Right cardiac atrium (tissue), 5 donors: ENCODE measurements around the gene LAPTM5. TPM values are rescaled to one million over a fixed set of nuclear protein-coding genes. Genes with fewer than 3 reads are reported as not detected.

Experiments used
- ATAC-seq, 2 donors: fragments of 200-7000 bp; cut with Tn5 transposase; one replicate each; pipeline versions ENCODE4 v1.8.0 to v1.9.1; 2020; ENCODE audit warnings: moderate library complexity in 2 of 2, mild to moderate bottlenecking in 1 of 2
- DNase-seq, 3 donors: peaks; one replicate each; pipeline ENCODE4 v3.0.0-alpha.2; 2020
- H3K27ac ChIP-seq: one replicate; pipeline ENCODE4 v1.5.1; 2013; ENCODE audit warnings: mild to moderate bottlenecking, low read length, control low read depth, moderate library complexity
- H3K27me3 ChIP-seq: one replicate; pipeline ENCODE4 v1.6.1; 2013; ENCODE audit not compliant: control insufficient read depth, insufficient read depth
- H3K4me1 ChIP-seq: one replicate; pipeline ENCODE4 v1.6.1; 2013; ENCODE audit warnings: low read length; ENCODE audit not compliant: control insufficient read depth, insufficient read depth
- H3K4me3 ChIP-seq: one replicate; pipeline ENCODE4 v1.5.1; 2013; ENCODE audit warnings: low read length, control low read depth
- H3K9me3 ChIP-seq: one replicate; pipeline ENCODE4 v1.6.1; 2013; ENCODE audit warnings: low read length; ENCODE audit not compliant: control insufficient read depth
- WGBS: extraction: QIAGEN DNeasy Blood & Tissue Kit; methylation state at CpG from one replicate; pipeline ENCODE4 v1.1.7; 2013; 5-methylcytosine and 5-hydroxymethylcytosine counted together
- intact Hi-C, 4 donors: fragments of 100-400 bp; cut with DNase I; formaldehyde crosslinking; loops; one replicate each; pipeline versions ENCODE4 v1.11.0 to v1.14.0; 2022 to 2023
- polyA plus RNA-seq: library from polyadenylated mRNA; stranded (reverse); fragments of 200-250 nt; gene quantifications from one replicate; pipeline ENCODE4 v1.2.3, GENCODE V29; 2013
- total RNA-seq, 4 donors: library from RNA; stranded (reverse); fragmentation: NEBNext Ultra II Directional; extraction: Animal tissue kit (Norgen Biotek cat#: 25700); gene quantifications; one replicate each; pipeline ENCODE4 v1.2.1, GENCODE V29; 2021
- donor health status: healthy with polysubstance abuse.
- donor health status: DM: no; HTN: yes; CAD: no.
- donor health status: DM: no; HTN: no; CAD: no.
- donor health status: DM: no; HTN: yes; CAD: no; lungs with severe emphysema.
- donor health status: DM: yes; HTN: yes; CAD: no.

The LAPTM5 gene
- total and polyA plus RNA-seq, 5 donors = 14.4 to 55.1 (median 40.1) TPM

DNA sequence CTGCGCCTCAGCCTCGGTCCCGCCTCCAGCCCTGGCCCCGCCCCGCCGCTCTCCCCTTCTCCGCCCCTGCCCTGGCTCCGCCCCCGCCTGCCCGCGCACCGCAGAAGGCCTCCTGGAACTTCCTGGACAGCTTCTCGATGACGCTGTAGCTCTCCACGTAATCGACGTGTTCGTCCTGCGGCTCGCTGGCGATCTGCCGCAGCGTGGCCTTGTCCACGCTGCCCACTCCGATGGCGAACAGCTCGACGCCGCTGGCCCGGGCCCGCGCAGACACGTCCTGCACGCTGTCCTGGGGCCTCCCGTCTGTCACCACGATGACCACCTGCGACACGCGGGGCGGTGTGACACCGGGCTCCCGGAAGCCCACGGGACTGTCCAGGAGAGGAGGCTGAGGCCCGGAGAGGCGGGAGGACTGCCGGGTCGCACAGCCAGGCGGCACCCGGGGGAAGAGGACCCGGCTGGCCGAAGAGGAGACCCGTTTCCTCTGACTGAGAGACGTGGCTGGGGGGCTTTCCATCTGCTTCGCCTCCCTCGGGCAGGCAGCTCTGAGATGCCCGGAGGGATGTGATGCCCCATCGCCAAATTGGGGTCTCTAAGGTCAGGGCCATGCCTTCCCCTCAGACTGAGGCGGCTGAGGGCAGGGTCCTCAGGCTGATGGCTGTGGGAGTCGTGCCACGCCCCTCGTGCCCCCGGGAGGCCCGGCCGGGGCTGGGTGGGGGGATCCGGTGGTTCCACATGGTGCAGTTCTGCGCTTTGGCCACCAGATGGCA lies 38.8 kb downstream of the LAPTM5 start:
- Histone ChIP-seq H3K4me1 (no peaks in the 10 kb centered on the region), H3K9me3 (no peaks in the 10 kb centered on the region), H3K4me3 (peak overlapping the region; percentile 19), H3K27ac (peak overlapping the region; percentile 96), H3K27me3 (no peaks in the 10 kb centered on the region)
- intact Hi-C loops = loop anchor here (1.0 to 10.0 kb wide), 4 partner anchors 60 to 1484 kb away; partner anchors contain the start of genes MECR (in 1 of the 4) and PTPRU (in 1 of the 4)
- WGBS = under 1% methylated on average over 66 of the region's 66 CpGs
- DNase-seq (peak; percentile 80 to 93 (median 90)), ATAC-seq (peak; percentile 89)

DNA sequence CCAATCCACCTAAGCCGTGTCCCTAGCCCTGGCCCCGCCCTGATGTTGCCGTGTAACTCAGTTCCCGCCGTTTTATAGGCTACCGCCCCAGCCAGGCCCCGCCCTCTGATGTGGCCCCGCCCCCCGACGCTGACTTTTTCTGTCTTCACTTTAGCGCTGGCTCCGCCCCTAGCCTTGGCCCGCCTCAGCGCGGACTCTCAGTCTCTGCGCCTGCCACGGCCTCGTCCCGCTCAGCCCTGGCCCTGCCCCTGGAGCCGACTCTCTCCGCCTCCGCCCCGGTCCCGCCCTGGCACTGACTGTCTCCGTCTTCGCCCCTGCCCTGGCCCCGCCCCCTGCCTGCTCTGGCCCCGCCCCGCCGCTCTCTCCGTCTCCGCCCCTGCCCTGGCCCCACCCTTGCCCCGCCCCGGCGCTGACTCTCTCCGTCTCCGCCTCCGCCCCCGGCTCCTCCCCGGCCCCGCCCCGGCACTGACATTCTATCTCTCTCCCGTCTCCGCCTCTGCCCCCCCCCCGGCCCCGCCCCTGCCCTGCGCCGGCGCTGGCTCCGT lies 39.4 kb downstream of the LAPTM5 start:
- peak overlapping the region; percentile 26 for H3K4me3 ChIP-seq
- DNase-seq (peak; percentile 100), ATAC-seq (peak; percentile 92 to 93)
- peak overlapping the region; percentile 77 for H3K27ac ChIP-seq
- no peaks in the 10 kb centered on the region for H3K27me3 ChIP-seq
- 1% methylated on average over 48 of the region's 50 CpGs for WGBS
- intact Hi-C loops = loop anchor here in 2 of 4 donors (2.0 to 10.0 kb wide), 3 partner anchors 61 to 1483 kb away; partner anchors contain the start of genes MECR (in 1 of the 2) and PTPRU (in 1 of the 2)
- H3K4me1 ChIP-seq = no peaks in the 10 kb centered on the region
- no peaks in the 10 kb centered on the region for H3K9me3 ChIP-seq

- no peaks in the 10 kb centered on the region for H3K4me1 ChIP-seq
- intact Hi-C loops = loop anchor here in 2 of 4 donors (10.0 kb wide), 2 partner anchors 1472 to 1482 kb away; partner anchors contain the start of genes MECR (in 1 of the 2) and PTPRU (in 1 of the 2)
- no peak overlapping the region for H3K27ac ChIP-seq
- no peaks in the 10 kb centered on the region for H3K9me3 ChIP-seq
- no peak for ATAC-seq
- H3K27me3 ChIP-seq = no peaks in the 10 kb centered on the region
- WGBS = 98% methylated on average over 8 of the region's 8 CpGs
- H3K4me3 ChIP-seq = no peak overlapping the region
- peak in 2 of 3 donors; percentile 63 to 64 for DNase-seq
Measured at GRCh38 chr1:30716646-30717045, 40.9 kb downstream of the LAPTM5 start.

DNA sequence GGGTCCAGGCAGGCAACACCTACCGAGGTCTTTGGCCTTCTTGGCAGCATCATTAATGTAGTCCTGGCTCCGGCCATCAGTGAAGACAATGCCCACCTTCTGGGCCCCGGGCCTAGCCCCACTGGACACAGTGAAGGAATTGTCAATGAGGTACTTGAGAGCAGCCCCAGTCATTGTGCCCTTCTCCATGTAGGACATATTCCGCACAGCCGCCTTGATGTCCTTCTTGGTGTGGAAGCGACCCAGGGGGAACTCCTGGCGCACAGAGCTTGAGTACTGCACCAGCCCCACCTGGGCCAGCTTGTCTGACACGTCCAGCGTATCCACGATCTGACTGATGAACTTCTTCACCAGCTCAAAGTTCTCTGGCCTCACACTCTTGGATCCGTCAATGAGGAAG lies 41.7 kb downstream of the LAPTM5 start:
- H3K27me3 ChIP-seq = no peaks in the 10 kb centered on the region
- peak in 2 of 3 donors; percentile 57 to 60 for DNase-seq
- intact Hi-C loops = loop anchor here in 2 of 4 donors (10.0 kb wide), 2 partner anchors 1471 to 1481 kb away; partner anchors contain the start of genes MECR (in 1 of the 2) and PTPRU (in 1 of the 2)
- no peaks in the 10 kb centered on the region for H3K9me3 ChIP-seq
- no peaks in the 10 kb centered on the region for H3K4me1 ChIP-seq
- H3K4me3 ChIP-seq = no peak overlapping the region
- no peak overlapping the region for H3K27ac ChIP-seq
- 98% methylated on average over 11 of the region's 11 CpGs for WGBS
- ATAC-seq = no peak

GRCh38 chr1:30715216-30715615 lies 42.4 kb downstream of the LAPTM5 start:
- 84% methylated on average over 2 of the region's 2 CpGs for WGBS
- Histone ChIP-seq H3K27ac (no peak overlapping the region), H3K4me1 (no peaks in the 10 kb centered on the region), H3K4me3 (no peak overlapping the region), H3K27me3 (no peaks in the 10 kb centered on the region), H3K9me3 (no peaks in the 10 kb centered on the region)
- ATAC-seq = no peak
- intact Hi-C loops = loop anchor here in 2 of 4 donors (10.0 kb wide), 2 partner anchors 1470 to 1480 kb away; partner anchors contain the start of genes MECR (in 1 of the 2) and PTPRU (in 1 of the 2)
- DNase-seq = no peak

DNA sequence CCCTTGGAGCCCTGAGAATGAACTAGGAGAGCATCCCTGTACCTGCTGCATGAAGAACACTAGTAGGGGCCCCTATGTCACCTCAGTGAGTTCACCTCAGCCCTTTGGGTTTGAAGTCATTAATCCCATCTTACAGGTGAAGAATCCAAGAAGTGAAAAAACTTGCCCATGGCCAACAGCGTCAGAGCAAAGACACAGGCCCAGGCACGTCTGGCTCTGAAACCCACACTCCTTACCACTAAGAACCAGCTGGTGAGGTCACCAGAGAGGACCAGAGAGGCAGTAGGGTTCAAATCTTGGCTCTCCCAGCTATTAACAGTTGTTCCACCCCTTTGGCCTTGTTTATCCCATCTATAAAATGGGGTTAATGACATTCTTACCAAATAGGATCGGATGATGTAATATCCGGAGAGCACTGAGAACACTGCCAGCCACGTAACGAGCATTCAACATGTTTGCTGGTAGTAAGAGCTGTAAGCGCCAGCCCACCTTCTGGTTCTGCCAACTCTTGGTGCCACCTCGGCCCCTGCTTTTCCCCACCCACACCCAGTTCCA lies 43.0 kb downstream of the LAPTM5 start:
- no peak overlapping the region for H3K4me3 ChIP-seq
- no peaks in the 10 kb centered on the region for H3K4me1 ChIP-seq
- no peak for ATAC-seq
- intact Hi-C loops = loop anchor here in 2 of 4 donors (10.0 kb wide), 2 partner anchors 1470 to 1480 kb away; partner anchors contain the start of genes MECR (in 1 of the 2) and PTPRU (in 1 of the 2)
- no peaks in the 10 kb centered on the region for H3K9me3 ChIP-seq
- H3K27me3 ChIP-seq = no peaks in the 10 kb centered on the region
- DNase-seq = no peak
- H3K27ac ChIP-seq = no peak overlapping the region
- 91% methylated on average over 8 of the region's 8 CpGs for WGBS

DNA sequence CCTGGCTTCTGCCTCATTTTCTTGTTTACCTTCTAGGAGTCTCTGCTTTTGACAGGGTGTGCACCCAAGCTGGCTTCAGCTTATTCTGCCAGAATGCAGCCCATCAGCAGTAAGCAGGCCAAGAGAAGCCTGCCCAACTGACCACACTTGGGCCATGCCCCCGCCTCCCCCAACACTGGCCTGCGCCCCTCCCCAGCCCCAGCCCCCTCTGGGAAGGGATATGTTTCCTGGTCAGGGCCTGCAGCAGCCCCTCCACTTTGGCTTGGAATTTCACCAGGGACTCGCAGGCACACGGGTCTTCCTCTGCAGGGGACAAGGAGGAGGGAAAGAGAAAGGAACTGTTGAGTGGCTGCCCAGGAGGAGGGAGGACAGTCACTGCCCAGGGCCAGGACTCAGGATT lies 43.5 kb downstream of the LAPTM5 start:
- H3K9me3 ChIP-seq = no peaks in the 10 kb centered on the region
- 67% methylated on average over 4 of the region's 4 CpGs for WGBS
- DNase-seq (no peak), ATAC-seq (no peak)
- no peaks in the 10 kb centered on the region for H3K27me3 ChIP-seq
- no peak overlapping the region for H3K27ac ChIP-seq
- intact Hi-C loops = loop anchor here in 2 of 4 donors (10.0 kb wide), 2 partner anchors 1469 to 1479 kb away; partner anchors contain the start of genes MECR (in 1 of the 2) and PTPRU (in 1 of the 2)
- H3K4me1 ChIP-seq = no peaks in the 10 kb centered on the region
- H3K4me3 ChIP-seq = no peak overlapping the region

DNA sequence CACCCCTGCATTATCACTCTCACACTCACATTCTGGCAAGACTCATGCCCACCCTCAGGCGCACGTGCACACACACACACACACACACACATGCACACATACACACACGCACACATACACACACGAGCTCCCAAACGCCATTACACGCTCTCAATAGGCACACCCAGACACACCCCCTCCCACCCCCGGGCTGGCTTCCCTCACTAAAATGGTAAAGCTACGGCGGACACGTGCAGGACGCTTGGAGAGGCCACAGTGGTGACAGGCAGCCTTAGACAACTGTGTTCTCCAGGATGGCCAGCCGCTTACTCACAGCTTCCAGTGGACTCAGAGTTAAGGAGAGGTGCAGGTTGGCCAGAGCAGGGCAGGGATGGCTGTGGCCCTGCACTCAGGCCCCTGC lies 44.3 kb downstream of the LAPTM5 start:
- DNase-seq (no peak), ATAC-seq (no peak)
- no peaks in the 10 kb centered on the region for H3K9me3 ChIP-seq
- H3K4me1 ChIP-seq = no peaks in the 10 kb centered on the region
- H3K27me3 ChIP-seq = no peaks in the 10 kb centered on the region
- H3K27ac ChIP-seq = no peak overlapping the region
- no peak overlapping the region for H3K4me3 ChIP-seq
- intact Hi-C loops = loop anchor here in 2 of 4 donors (10.0 kb wide), 2 partner anchors 1469 to 1479 kb away; partner anchors contain the start of genes MECR (in 1 of the 2) and PTPRU (in 1 of the 2)
- WGBS = 26% methylated on average over 12 of the region's 12 CpGs

GRCh38 chr1:30712583-30712982 lies 45.0 kb downstream of the LAPTM5 start:
- no peak for ATAC-seq
- no peak for DNase-seq
- no peaks in the 10 kb centered on the region for H3K4me1 ChIP-seq
- H3K27me3 ChIP-seq = no peaks in the 10 kb centered on the region
- no peak overlapping the region for H3K4me3 ChIP-seq
- no peaks in the 10 kb centered on the region for H3K9me3 ChIP-seq
- no peak overlapping the region for H3K27ac ChIP-seq
- intact Hi-C loops = loop anchor here in 2 of 4 donors (10.0 kb wide), 2 partner anchors 1468 to 1478 kb away; partner anchors contain the start of genes MECR (in 1 of the 2) and PTPRU (in 1 of the 2)
- 88% methylated on average over 6 of the region's 6 CpGs for WGBS

DNA sequence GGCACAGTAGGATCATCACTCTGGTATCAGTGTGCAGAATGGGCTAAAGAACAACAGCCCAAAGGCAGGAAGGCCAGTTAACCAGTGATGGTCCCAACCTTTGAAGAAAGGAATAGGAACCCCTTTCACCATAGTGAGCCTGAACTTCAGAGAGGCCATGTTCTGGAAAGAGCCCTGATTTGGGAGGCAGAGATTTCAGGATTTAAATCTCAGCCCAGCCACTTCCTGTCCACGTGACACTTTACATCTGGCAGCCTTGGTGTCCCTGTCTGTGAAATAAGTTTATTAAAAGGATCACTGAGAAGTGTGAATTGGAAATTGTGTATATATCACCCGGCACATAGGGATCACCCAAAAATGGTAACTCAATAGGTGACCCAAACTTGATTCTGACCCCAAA lies 47.2 kb downstream of the LAPTM5 start:
- Histone ChIP-seq H3K4me3 (no peak overlapping the region), H3K27ac (no peak overlapping the region), H3K27me3 (no peaks in the 10 kb centered on the region), H3K9me3 (no peaks in the 10 kb centered on the region), H3K4me1 (no peaks in the 10 kb centered on the region)
- DNase-seq = no peak
- ATAC-seq = no peak
- WGBS = 46% methylated on average over 2 of the region's 2 CpGs
- intact Hi-C loops = loop anchor here in 2 of 4 donors (10.0 kb wide), 2 partner anchors 1466 to 1476 kb away; partner anchors contain the start of genes MECR (in 1 of the 2) and PTPRU (in 1 of the 2)
